ENCODE results near the gene MTFR1L.
A peak's percentile ranks its signal among the peaks of the same experiment; 100 is the strongest.

The MTFR1L gene

DNA sequence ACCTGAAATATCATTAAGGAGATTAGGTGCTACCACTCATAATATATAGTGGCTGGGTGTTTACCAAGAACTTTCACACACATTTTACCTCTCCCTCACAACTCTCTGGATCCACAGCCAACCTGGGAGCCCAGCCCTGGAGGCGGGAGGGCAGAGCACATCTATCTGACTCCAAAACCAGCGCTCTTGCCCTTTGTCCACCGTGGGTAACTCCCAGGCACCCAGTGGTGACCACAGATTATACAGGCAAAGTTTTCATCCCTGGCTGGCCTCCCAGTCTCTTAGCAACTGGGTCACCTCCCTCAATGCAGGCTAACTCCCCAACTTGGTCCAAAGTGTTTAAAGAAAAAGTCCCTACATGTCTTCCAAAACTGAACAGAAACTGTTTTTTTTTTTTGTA lies 53.4 kb downstream of the MTFR1L start:
- no peak overlapping the region for H3K4me3 ChIP-seq (replicated peaks; ENCODE audit: low read depth, low read length)
- no peak for DNase-seq (ENCODE audit: extremely low read depth, insufficient read length)
- no peaks in the 10 kb centered on the region for H3K27me3 ChIP-seq (replicated peaks; ENCODE audit: control insufficient read depth, insufficient read depth, low read length)
- no peaks in the 10 kb centered on the region; the same call in 1 of the 2 replicates for H3K36me3 ChIP-seq (ENCODE audit: control insufficient read depth, insufficient read depth, low read length)
- TF ChIP-seq, protein P1, sequence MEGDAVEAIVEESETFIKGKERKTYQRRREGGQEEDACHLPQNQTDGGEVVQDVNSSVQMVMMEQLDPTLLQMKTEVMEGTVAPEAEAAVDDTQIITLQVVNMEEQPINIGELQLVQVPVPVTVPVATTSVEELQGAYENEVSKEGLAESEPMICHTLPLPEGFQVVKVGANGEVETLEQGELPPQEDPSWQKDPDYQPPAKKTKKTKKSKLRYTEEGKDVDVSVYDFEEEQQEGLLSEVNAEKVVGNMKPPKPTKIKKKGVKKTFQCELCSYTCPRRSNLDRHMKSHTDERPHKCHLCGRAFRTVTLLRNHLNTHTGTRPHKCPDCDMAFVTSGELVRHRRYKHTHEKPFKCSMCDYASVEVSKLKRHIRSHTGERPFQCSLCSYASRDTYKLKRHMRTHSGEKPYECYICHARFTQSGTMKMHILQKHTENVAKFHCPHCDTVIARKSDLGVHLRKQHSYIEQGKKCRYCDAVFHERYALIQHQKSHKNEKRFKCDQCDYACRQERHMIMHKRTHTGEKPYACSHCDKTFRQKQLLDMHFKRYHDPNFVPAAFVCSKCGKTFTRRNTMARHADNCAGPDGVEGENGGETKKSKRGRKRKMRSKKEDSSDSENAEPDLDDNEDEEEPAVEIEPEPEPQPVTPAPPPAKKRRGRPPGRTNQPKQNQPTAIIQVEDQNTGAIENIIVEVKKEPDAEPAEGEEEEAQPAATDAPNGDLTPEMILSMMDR (IDR thresholded peaks at IDR 0.05; ENCODE audit: insufficient read depth, low read length, poor library complexity, severe bottlenecking) = no peak

DNA sequence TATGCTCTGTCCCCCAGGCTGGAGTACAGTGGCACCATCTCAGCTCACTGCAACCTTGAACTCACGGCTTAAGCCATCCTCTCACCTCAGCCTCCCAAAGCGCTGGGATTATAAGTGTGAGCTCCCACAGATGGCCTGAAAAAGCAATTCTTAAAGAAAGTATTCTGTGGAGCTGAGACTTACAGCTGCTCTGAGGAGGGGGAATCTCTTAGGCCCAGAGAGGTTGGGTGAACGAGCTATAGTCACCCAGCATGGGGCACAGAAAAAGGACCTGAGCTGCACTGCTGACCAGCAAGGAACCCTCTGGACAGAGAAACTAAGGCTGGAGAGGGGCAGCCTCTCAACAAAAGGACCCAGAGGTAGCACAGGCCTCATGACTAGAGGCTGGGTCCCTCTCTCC lies 54.5 kb downstream of the MTFR1L start:
- DNase-seq (ENCODE audit: extremely low read depth, insufficient read length) = no peak
- TF ChIP-seq, protein P1 (IDR thresholded peaks at IDR 0.05; ENCODE audit: insufficient read depth, low read length, poor library complexity, severe bottlenecking) = no peak
- H3K36me3 ChIP-seq (ENCODE audit: control insufficient read depth, insufficient read depth, low read length) = no peaks in the 10 kb centered on the region; the same call in 1 of the 2 replicates
- no peaks in the 10 kb centered on the region for H3K27me3 ChIP-seq (replicated peaks; ENCODE audit: control insufficient read depth, insufficient read depth, low read length)
- H3K4me3 ChIP-seq (replicated peaks; ENCODE audit: low read depth, low read length) = peak overlapping the region; percentile 72; the same call in 1 of the 2 replicates

DNA sequence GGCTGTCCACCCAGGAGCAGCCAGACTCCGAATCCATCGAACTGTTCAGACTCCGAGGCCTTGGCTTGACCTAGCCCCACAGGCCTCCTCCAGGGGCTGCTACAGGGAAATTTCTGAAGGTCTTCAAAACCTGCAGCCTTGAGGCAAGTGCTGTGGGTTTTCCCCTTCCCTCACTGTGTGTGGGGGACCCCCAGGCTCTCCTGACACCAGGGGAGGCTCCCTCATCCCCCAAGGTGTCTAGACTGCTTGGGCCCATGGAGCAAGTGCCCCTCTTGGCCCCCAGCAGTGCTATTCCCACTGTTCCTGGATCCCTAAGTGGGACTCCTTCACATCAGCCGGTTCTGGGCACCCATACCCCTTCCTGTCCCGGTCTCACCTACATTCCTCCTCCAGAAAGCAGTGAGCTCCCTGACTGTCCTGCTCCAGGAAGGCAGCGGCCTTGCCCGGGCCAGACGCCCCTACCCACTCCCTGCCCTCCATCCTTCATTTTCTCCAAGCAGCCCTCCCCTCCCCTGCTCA lies 54.9 kb downstream of the MTFR1L start:
- H3K36me3 ChIP-seq (ENCODE audit: control insufficient read depth, insufficient read depth, low read length) = no peaks in the 10 kb centered on the region; the same call in 1 of the 2 replicates
- TF ChIP-seq, protein P1 (IDR thresholded peaks at IDR 0.05; ENCODE audit: insufficient read depth, low read length, poor library complexity, severe bottlenecking) = no peak
- peak overlapping the region; percentile 72 for H3K4me3 ChIP-seq (replicated peaks; ENCODE audit: low read depth, low read length)
- no peak for DNase-seq (ENCODE audit: extremely low read depth, insufficient read length)
- H3K27me3 ChIP-seq (replicated peaks; ENCODE audit: control insufficient read depth, insufficient read depth, low read length) = no peaks in the 10 kb centered on the region; the same call in 1 of the 2 replicates

DNA sequence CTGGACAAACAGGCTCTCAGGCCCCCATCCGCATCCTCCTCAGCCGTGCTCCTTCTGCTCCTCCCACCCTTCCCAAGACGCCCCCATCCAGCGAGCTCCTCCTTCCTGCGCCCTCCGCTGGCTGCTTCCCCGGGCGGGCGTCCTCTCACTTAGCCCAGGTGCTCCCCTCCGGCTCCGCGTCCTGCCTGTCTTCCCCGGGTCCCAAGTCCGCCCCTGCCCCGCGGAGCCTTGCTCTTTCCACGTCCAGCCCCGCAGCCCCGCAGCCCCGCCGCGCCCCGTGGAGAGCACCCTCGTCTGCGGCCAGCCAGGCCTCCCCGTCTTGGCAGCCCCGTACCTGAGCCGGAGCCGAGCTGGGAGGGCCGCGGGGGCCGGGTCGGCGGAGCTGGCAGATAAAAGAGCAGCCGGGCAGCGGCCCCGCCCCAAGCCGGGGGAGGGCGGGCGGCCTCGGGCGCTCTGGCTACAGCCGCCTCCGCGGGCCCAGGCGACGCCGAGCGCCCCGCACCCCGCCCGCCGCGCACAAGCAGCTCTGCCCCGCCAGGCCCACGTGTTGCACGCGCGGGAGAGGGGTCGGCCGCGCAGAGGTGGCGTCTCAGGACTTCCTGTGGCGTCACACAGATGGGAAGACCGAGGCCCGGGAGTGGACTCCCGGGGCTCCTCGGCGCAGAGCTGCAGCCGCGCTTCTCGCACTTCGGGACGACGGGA lies 55.6 kb downstream of the MTFR1L start, which contains the start of gene PAQR7:
Gene PAQR7 (minus strand): TSS at position 555 of the 702 bp plus-strand sequence. CDS start 11,869 bp downstream, outside the sequence.
- TF ChIP-seq, protein P1 (IDR thresholded peaks at IDR 0.05; ENCODE audit: insufficient read depth, low read length, poor library complexity, severe bottlenecking) = peak; percentile 37
- no peaks in the 10 kb centered on the region; the same call in 1 of the 2 replicates for H3K27me3 ChIP-seq (replicated peaks; ENCODE audit: control insufficient read depth, insufficient read depth, low read length)
- H3K36me3 ChIP-seq (ENCODE audit: control insufficient read depth, insufficient read depth, low read length) = no peaks in the 10 kb centered on the region; the same call in 1 of the 2 replicates
- H3K4me3 ChIP-seq (replicated peaks; ENCODE audit: low read depth, low read length) = peak within 1 kb of the TSS; percentile 72
- DNase-seq (ENCODE audit: extremely low read depth, insufficient read length) = peak; percentile 82

DNA sequence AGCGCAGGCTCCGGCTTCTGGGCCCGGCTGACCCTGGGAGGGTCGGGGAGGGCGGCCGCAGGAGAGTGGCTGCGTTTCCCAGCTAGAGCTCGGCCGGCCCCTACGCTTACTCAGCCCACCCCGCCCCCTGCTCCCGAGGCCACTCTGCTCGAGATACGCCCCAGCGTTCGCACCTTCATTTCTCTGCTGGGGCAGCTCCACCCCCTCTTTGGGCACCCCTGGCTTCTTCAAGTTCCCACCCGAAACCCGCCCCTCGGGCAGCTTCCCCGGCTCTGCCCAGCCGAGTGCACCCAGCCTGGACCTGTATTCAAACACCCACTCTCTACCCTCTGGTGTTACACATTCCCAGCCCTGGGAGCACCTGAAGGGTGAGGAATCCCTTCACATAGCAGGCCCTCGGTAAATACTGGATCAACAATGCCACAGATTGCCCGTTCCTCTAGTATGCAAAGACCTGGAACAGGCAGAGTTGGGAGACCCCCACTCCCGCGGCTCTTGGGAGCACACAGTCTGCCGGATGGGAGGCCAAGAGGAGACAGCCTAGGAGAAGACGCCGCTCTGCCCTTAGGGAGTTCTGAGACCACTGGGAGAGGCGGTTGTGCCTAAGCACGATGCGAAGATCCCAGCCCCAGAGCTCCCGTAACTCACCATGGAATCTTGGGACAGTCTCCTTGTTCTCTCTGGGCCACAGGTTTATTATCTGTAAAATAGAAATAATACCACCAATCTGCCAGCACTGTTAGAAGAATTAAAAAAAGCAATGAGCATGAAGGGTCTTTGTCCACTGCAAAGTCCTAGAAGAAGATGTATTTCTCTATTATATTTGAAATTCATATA lies 56.3 kb downstream of the MTFR1L start:
- H3K4me3 ChIP-seq (replicated peaks; ENCODE audit: low read depth, low read length) = peak overlapping the region; percentile 72
- DNase-seq (ENCODE audit: extremely low read depth, insufficient read length) = no peak
- TF ChIP-seq, protein P1 (IDR thresholded peaks at IDR 0.05; ENCODE audit: insufficient read depth, low read length, poor library complexity, severe bottlenecking) = no peak
- no peaks in the 10 kb centered on the region for H3K36me3 ChIP-seq (ENCODE audit: control insufficient read depth, insufficient read depth, low read length)
- no peaks in the 10 kb centered on the region; the same call in 1 of the 2 replicates for H3K27me3 ChIP-seq (replicated peaks; ENCODE audit: control insufficient read depth, insufficient read depth, low read length)
